Muscle of leg (tissue), 11 donors: ENCODE data around the gene PARD3. TPM values are rescaled to one million over a fixed set of nuclear protein-coding genes. Genes with fewer than 3 reads are reported as not detected.
"Not testable (repeated sequence)": the region's sequence is repeated elsewhere in the genome, so short reads cannot be mapped to it uniquely, and the experiment has no call there.

Experiments used
- DNase-seq: peaks from one replicate; pipeline ENCODE4 v3.0.0; 2013
- H3K27ac ChIP-seq: one replicate; pipeline ENCODE4 v1.5.1; 2013; ENCODE audit warnings: mild to moderate bottlenecking, low read length, control low read depth
- H3K27me3 ChIP-seq: one replicate; pipeline ENCODE4 v1.6.1; 2013; ENCODE audit warnings: low read length; ENCODE audit not compliant: control insufficient read depth, insufficient read depth
- H3K36me3 ChIP-seq: one replicate; pipeline ENCODE4 v1.6.1; 2013; ENCODE audit warnings: low read length; ENCODE audit not compliant: control insufficient read depth, insufficient read depth
- H3K4me1 ChIP-seq: one replicate; pipeline ENCODE4 v1.6.1; 2013; ENCODE audit warnings: low read length; ENCODE audit not compliant: control insufficient read depth, insufficient read depth
- H3K4me3 ChIP-seq: one replicate; pipeline ENCODE4 v1.5.1; 2013; ENCODE audit warnings: low read length, control low read depth
- H3K9me3 ChIP-seq: replicated peaks from 2 replicates; pipeline ENCODE4 v1.6.1; 2013; ENCODE audit warnings: low read depth, low read length; ENCODE audit not compliant: control insufficient read depth
- WGBS: methylation state at CpG from one replicate; pipeline ENCODE4 v1.1.5; 2013; ENCODE audit warnings: missing lambda C conversion rate; ENCODE audit not compliant: insufficient coverage; 5-methylcytosine and 5-hydroxymethylcytosine counted together
- polyA plus RNA-seq, 8 donors: library from polyadenylated mRNA; unstranded; fragments of 120-200 nt; gene quantifications; one replicate each; pipeline versions ENCODE4 v1.2.1 to v1.2.3, GENCODE V29; 2013; ENCODE audit warnings: inconsistent platforms in 1 of 8, low replicate concordance in 1 of 8; ENCODE audit not compliant: insufficient read length in 8 of 8, insufficient read depth in 1 of 8
- total RNA-seq: library from RNA; stranded (reverse); fragments of 120-200 nt; gene quantifications from one replicate; pipeline ENCODE4 v1.2.4, GENCODE V29; 2013

Gene PARD3
- total and polyA plus RNA-seq, 9 donors, result 32.4 to 59.0 (median 41.9) TPM

- 100% methylated on average over 1 of the region's 9 CpGs for WGBS
- DNase-seq, result no peak
- Histone ChIP-seq H3K27ac (no peak overlapping the region), H3K27me3 (no peaks in the 10 kb centered on the region), H3K9me3 (no peaks in the 10 kb centered on the region), H3K36me3 (no peaks in the 10 kb centered on the region), H3K4me3 (no peak overlapping the region), H3K4me1 (no peaks in the 10 kb centered on the region)
Measured at GRCh38 chr10:34759161-34759836, 55.8 kb downstream of the PARD3 start.

- DNase-seq, result no peak
- no peak overlapping the region for H3K27ac ChIP-seq
Measured at GRCh38 chr10:34758447-34758996, 56.6 kb downstream of the PARD3 start.

DNA sequence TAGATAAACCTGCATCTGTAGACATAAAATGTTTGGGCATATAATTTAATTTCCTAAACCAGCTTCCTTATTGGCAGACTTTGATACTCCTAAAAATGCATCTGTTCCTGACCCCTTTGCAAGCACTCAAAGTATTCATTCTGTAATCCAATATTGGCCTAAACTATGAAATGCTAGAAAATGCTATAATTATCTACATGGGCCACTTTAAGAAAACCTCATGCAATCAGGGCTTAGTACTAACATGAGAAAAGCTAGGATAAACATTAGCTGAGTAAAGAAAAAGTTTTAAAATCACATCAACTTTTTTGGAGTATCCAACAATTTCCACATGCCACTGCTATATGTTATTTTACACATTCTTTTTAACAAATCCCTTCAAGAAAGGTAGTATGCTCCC is 57.2 kb downstream of the PARD3 start:
- H3K36me3 ChIP-seq, result no peaks in the 10 kb centered on the region
- no peak for DNase-seq
- H3K9me3 ChIP-seq, result no peaks in the 10 kb centered on the region
- H3K4me3 ChIP-seq, result no peak overlapping the region
- H3K27me3 ChIP-seq, result no peaks in the 10 kb centered on the region
- peaks cover 11% of the 10 kb centered on the region for H3K4me1 ChIP-seq
- no peak overlapping the region for H3K27ac ChIP-seq

More at GRCh38 chr10:34758447-34758996, 56.6 kb downstream of the PARD3 start:
- Histone ChIP-seq H3K9me3 (no peaks in the 10 kb centered on the region), H3K36me3 (no peaks in the 10 kb centered on the region), H3K4me3 (no peak overlapping the region), H3K4me1 (peaks cover 5% of the 10 kb centered on the region), H3K27me3 (no peaks in the 10 kb centered on the region)
- WGBS, result no CpG with 5 or more reads among the region's 3 CpGs

- H3K9me3 ChIP-seq, H3K36me3 ChIP-seq, H3K4me3 ChIP-seq, H3K27me3 ChIP-seq, DNase-seq, H3K27ac ChIP-seq: not testable (repeated sequence)
- 92% methylated on average over 2 of the region's 4 CpGs for WGBS
- peaks cover 13% of the 10 kb centered on the region for H3K4me1 ChIP-seq
Measured at GRCh38 chr10:34757181-34757580, 57.9 kb downstream of the PARD3 start.

DNA sequence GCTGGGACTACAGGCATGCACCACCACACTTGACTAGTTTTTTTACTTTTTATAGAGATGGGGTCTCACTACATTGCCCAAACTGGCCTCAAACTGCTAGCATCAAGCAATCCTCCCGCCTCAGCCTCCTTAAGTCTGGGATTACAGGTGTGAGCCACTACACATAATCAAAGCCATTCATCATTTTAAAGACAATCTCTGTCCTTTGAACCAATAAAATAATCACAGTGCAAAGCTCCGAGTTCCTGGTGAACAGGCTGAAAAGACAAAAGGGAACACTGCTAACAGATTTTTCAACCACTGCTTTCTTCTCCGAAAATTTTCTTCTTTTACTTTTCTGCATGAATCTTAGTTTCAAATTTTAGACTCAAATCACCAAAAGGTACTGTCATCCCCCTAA is 58.5 kb downstream of the PARD3 start:
- Histone ChIP-seq H3K27me3 (no peaks in the 10 kb centered on the region), H3K4me3 (no peak overlapping the region), H3K27ac (no peak overlapping the region), H3K4me1 (peaks cover 13% of the 10 kb centered on the region), H3K36me3 (no peaks in the 10 kb centered on the region), H3K9me3 (no peaks in the 10 kb centered on the region)
- DNase-seq, result no peak
- WGBS, result 71% methylated on average over 2 of the region's 3 CpGs

DNA sequence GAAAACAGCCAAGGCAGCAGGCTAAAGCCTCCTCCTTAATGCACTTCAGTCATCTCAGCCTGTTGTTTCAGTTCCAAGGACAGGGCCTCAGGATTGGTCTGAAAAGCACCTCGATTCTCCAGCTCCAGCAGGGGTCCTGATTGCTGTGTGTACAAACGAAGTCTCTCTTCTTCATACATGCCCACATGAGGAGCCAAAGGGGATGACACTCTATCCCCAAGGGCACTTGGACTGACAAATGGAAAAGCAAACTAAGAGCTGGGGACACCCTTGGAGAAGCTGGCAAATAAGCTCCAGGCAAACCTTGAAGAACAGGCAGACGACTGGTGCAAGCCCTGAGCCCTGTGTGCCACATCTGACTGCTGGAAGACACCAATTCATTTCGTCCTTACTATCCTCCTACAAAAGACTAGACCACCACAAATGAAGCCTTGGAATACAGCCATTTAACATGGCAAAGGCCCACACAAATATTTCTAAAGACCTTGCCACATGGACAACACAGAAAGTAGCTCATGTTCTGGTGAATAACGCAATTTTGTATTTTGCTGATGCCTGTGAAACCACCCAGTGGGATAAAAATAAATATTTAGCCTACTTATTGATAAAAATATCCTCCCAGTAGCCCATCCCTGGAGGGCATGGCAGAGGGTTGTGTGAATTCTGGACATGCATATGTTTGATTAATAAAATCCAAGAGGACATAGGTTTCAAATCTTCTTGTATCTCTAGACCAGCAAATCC is 61.9 kb downstream of the PARD3 start:
- Histone ChIP-seq H3K36me3 (no peaks in the 10 kb centered on the region), H3K4me3 (no peak overlapping the region), H3K4me1 (peaks cover 13% of the 10 kb centered on the region), H3K9me3 (no peaks in the 10 kb centered on the region), H3K27me3 (no peaks in the 10 kb centered on the region), H3K27ac (no peak overlapping the region)
- DNase-seq, result no peak
- 31% methylated on average over 3 of the region's 5 CpGs for WGBS

DNA sequence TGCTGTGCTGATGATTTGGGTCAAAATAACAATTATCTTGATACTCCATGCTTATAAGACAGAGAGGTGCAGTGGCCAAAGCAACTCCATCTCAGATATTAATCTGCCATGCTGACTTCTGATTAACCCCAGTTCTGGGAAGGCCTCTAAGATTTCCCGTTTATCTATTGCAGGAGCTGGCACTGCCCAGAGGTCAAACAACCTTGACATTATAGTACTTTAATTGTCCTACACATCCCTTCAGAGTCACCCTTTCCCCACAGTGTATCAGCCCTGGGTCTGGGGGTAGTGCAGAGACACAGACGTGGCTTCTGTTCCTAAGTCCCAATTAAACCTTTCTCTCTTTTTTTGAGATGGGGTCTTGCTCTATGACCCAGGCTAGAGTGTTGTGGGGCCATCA is 63.8 kb downstream of the PARD3 start:
- DNase-seq, result no peak
- 80% methylated on average over 1 of the region's 2 CpGs for WGBS
- no peaks in the 10 kb centered on the region for H3K27me3 ChIP-seq
- peaks cover 13% of the 10 kb centered on the region for H3K4me1 ChIP-seq
- no peaks in the 10 kb centered on the region for H3K9me3 ChIP-seq
- H3K36me3 ChIP-seq, result no peaks in the 10 kb centered on the region
- no peak overlapping the region for H3K4me3 ChIP-seq
- H3K27ac ChIP-seq, result no peak overlapping the region

DNA sequence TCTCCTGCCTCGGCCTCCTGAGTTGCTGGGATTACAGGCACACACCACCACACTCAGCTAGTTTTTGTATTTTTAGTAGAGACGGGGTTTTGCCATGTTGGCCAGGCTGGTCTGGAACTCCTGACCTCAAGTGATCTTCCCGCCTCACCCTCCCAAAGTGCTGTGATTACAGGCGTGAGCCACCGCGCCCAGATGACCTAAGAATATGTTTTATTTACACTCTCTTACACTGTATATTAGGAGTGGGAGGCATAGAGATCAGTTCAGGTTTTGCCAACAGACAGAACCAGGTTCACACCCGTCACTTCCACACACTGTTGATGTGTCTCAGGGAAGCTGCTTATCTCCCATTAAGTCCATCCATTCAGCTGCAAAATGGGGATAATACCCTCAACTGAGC is 64.3 kb downstream of the PARD3 start:
- not testable (repeated sequence) for H3K9me3 ChIP-seq, H3K27ac ChIP-seq, H3K4me3 ChIP-seq, H3K27me3 ChIP-seq, DNase-seq, H3K36me3 ChIP-seq
- 86% methylated on average over 1 of the region's 7 CpGs for WGBS
- peaks cover 13% of the 10 kb centered on the region for H3K4me1 ChIP-seq

- no peak for DNase-seq
- no peaks in the 10 kb centered on the region for H3K36me3 ChIP-seq
- H3K27ac ChIP-seq, result no peak overlapping the region
- H3K27me3 ChIP-seq, result no peaks in the 10 kb centered on the region
- peaks cover 11% of the 10 kb centered on the region for H3K4me1 ChIP-seq
- no peaks in the 10 kb centered on the region for H3K9me3 ChIP-seq
- H3K4me3 ChIP-seq, result no peak overlapping the region
- 90% methylated on average over 4 of the region's 4 CpGs for WGBS
Measured at GRCh38 chr10:34748767-34749166, 66.3 kb downstream of the PARD3 start.

DNA sequence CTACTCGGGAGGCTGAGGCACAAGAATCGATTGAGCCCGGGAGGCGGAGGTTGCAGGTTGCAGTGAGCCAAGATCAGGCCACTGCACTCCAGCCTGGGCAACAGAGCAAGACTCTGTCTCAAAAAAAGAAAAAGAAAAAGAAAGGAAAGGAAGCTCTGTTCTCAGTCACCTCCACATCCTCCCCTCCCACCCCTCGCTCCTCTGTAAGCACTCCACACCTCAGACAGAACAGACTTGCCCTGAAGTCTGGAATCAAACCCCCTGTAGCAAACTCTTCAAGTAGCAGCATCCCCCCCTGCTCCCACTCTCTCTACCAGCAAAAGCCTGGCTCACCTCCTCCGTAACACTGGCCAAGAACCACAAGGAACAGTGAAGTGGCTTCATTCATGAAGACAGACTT is 66.7 kb downstream of the PARD3 start:
- Histone ChIP-seq H3K9me3 (no peaks in the 10 kb centered on the region), H3K36me3 (no peaks in the 10 kb centered on the region), H3K4me3 (no peak overlapping the region), H3K4me1 (peaks cover 11% of the 10 kb centered on the region), H3K27me3 (no peaks in the 10 kb centered on the region), H3K27ac (no peak overlapping the region)
- DNase-seq, result no peak
- WGBS, result 93% methylated on average over 6 of the region's 6 CpGs
